Measurements from ENCODE around the gene PRKG1.

The PRKG1 gene

GRCh38 chr10:52279546-52279945, 1205.3 kb downstream of the PRKG1 start:
- DNase-seq (ENCODE audit: low read depth in 1 of 2, low spot score in 1 of 2), result no peak

GRCh38 chr10:52280051-52280450, 1205.8 kb downstream of the PRKG1 start:
- DNase-seq (ENCODE audit: low read depth in 1 of 2, low spot score in 1 of 2), result no peak

DNA sequence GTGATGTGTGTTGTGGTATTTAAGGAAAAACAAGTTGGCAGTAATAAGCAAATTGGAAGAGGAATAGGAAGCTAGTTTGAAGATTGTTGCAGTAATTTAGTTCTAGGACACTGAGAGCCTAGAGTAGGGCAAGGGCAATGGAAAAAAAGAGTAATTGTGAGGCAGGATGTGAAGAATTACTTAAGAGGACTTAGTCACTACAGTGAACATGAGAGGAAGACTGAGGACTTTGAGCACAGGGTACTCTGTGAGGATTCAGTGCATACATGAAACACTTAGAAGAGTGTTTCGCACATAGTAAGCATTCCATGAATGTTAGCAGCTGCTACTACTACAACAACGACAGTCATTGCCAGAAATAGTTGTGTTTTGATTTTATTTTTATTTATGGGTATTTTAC, 1208.9 kb downstream of the PRKG1 start:
- no peak for DNase-seq (ENCODE audit: low read depth in 1 of 2, low spot score in 1 of 2)

DNA sequence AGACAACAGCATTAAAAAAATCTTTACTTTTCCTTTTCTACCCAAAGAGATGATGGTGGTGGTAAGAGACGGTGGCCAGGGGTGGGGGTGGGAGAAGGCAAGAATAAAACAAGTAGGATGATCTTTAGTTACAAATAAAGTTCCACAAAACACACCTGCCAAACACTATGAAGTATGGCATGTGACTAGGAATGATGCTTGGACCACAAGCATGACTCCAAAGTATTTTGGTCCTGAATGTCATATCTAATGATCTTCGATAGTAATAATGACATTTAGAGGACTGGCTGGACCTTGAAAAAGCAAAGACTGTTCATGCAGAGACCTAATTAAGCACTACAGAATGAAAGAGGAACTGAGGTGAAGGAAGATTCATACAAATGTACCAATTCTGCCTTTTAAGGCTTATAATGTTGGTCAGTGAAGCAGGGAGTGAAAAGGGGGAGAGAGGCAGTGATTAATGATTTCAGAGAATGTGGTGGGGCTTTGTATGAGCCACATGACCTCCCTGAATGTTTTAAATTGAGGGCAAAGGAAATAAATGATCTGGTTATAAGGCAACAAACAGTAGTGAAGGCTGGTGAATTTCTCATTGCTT, 1210.2 kb downstream of the PRKG1 start:
- no peak for DNase-seq (ENCODE audit: low read depth in 1 of 2, low spot score in 1 of 2)

DNA sequence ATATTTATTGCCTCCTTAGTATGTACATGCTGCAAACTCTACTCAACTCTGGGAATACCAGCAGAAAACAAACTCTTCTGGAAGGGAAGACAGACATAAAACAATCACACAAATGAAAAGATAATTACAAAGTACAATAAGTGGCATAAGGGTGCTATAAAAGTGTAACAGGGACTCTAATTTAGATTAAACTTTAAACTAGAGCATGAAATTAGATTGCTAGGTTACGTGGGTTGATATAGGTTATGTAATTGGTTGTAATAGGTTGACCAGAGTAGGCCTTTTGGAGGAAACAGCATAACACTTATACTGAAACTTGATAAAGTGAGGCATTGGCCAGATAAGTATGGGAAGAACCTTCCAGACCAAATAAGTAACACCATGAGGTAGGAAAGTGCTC, 1213.6 kb downstream of the PRKG1 start:
- DNase-seq (ENCODE audit: low read depth in 1 of 2, low spot score in 1 of 2), result no peak

- no peak for DNase-seq (ENCODE audit: low read depth in 1 of 2, low spot score in 1 of 2)
Observed at GRCh38 chr10:52297747-52298146, 1223.5 kb downstream of the PRKG1 start.

DNA sequence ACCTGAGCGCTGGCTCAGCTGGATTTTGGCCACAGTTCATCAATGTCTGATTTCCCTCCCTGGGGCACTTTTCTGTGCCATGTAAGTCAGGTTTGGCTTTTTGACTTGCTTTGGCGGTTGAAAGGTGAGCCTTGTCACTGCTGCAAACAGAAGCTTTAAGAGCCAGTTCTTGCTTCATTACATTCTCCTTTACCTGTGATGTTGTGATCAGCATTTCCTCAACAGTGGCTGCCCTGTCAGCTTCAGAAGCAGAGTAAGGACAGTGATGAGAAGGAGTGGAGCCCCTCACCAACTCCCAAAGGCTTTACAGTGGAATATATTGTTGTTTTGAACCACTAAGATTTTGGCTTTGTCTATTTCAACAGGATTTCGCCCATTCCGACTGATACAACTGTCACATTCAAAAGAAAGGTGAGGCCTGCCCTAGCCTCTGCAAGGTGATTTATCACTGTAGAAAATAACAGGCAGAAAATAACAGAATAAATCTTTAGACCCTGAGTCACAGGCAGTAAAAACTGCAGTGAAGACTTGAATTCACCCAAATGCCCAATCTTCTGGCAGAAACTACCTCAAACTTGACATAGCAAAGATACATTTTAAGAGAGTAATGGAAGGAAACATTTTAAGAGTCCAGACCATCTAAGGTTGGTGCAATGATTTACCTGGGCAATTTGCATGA, 1226.5 kb downstream of the PRKG1 start:
- DNase-seq (ENCODE audit: low read depth in 1 of 2, low spot score in 1 of 2), result no peak

GRCh38 chr10:52308251-52309031, 1234.2 kb downstream of the PRKG1 start:
- DNase-seq (ENCODE audit: low read depth in 1 of 2, low spot score in 1 of 2), result no peak

DNA sequence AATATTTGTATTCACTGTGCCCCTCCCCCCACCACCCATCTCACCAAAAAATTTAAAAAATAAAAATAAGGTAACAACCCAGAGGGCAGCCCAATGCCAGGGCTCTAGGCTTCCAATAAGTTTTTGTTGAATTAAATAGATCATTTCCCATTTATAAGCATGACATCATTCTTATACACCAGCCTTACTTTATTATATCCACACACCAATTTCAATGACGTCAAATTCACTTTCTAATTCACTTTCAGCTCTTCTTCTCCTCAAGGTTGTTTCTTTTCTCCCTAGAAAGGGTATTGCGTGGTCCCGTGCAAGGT, 1238.6 kb downstream of the PRKG1 start:
- no peak for DNase-seq (ENCODE audit: low read depth in 1 of 2, low spot score in 1 of 2)

- no peak for DNase-seq (ENCODE audit: low read depth in 1 of 2, low spot score in 1 of 2)
Observed at GRCh38 chr10:52313256-52313932, 1239.1 kb downstream of the PRKG1 start.

GRCh38 chr10:52313933-52314821, 1239.9 kb downstream of the PRKG1 start, which contains the start of gene DKK1:
DKK1 (plus strand) TSS chr10:52314281; CDS start chr10:52314435, 154 bp downstream.
- no peak for DNase-seq (ENCODE audit: low read depth in 1 of 2, low spot score in 1 of 2)

DNA sequence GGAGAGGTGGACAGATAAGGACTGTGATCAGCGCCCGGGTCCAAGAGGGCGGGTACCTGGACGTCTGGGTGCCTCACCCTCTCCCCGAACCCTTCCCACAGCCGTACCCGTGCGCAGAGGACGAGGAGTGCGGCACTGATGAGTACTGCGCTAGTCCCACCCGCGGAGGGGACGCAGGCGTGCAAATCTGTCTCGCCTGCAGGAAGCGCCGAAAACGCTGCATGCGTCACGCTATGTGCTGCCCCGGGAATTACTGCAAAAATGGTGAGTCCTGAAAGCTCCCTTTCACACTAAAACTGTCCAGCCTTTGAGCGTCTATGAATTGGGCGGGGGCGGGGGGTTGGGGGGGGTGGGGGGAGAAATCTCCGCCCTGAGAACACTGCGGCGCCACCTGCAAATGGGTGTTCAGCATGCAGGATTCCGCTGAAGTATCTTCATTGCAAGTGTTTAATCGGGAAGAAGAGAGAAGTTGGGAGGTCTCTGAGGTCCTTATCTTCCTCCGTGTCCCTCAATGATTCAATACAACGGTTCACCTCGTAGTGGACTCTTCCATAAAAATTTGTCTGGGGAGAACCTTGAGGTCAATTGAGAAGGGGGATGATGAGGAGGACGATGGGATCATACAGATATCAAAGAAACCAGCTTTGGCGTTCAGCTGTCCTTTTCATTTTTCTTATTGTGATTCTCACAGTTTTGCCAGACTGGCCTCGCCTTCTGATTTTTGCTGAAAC, 1240.7 kb downstream of the PRKG1 start:
- no peak for DNase-seq (ENCODE audit: low read depth in 1 of 2, low spot score in 1 of 2)

DNA sequence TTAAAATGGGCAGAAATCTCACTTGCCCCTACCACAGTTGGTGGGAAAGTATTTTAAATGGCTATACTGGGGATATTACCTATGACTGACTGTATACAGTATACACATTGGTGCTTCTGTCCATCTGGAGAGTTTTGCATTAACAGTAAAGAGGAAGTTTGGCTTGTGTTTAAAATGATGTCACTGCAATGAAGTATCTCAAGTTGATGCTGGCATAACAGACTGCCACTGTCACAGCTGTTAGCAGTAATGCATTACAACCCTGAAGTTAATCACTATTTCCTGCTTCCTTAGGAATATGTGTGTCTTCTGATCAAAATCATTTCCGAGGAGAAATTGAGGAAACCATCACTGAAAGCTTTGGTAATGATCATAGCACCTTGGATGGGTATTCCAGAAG, 1241.7 kb downstream of the PRKG1 start:
- DNase-seq (ENCODE audit: low read depth in 1 of 2, low spot score in 1 of 2), result no peak

- DNase-seq (ENCODE audit: low read depth in 1 of 2, low spot score in 1 of 2), result no peak
Observed at GRCh38 chr10:52316500-52316899, 1242.2 kb downstream of the PRKG1 start.

DNA sequence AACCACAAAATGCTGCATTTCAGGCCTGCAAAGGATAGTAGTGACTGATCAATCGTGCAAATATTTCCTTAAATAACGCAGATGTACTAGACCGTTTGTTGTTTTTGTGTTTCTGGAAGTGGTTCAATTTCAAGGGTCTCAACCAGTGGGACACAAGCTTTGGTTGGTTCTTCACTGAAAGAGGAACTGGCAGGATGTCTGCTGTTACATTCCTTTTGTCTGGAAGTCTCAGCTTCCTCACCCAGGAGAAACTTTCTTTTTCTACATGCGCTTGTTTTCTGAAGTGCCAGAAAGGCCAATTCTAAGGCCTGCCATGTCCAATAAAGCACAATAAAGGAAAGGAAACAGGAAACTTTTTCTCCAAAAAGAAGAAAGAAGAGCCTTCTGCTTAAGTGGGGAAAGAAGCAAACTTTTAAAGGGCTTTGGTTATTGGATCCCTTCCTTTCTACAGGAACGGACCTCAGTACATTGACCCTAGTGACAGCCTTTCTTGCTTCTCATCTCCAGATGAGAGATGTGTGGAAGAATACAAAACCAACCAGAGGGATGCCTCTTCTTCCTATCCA, 1243.9 kb downstream of the PRKG1 start:
- no peak for DNase-seq (ENCODE audit: low read depth in 1 of 2, low spot score in 1 of 2)

DNA sequence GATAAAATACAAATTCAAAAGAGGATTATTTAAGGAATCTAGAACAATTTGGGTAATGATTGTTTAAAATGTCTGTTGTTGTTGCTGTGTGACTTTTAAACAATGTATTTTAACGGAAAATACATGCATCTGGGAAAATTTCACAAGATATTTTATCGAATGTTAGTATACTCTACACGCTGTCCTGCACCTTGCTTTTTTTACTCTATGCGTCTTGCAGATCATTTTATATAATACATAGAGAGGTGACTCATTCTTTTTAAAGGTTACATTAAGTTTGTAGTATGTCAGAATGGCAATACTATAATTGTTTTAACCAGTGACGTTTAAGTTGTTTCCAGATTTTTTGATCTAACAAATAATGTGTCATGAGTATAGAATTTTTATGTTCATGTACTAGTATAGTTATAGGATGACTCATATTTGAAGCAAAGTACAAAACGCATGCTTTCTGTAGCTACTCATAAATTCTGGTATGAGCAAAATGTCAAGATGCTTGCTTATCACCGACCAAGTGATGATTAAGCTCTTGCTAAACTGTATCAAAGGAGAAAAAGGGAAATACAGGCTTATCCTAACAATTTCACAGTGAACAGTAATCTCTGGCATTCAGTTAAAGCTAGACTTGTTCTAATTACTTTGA, 1244.7 kb downstream of the PRKG1 start:
- no peak for DNase-seq (ENCODE audit: low read depth in 1 of 2, low spot score in 1 of 2)

DNA sequence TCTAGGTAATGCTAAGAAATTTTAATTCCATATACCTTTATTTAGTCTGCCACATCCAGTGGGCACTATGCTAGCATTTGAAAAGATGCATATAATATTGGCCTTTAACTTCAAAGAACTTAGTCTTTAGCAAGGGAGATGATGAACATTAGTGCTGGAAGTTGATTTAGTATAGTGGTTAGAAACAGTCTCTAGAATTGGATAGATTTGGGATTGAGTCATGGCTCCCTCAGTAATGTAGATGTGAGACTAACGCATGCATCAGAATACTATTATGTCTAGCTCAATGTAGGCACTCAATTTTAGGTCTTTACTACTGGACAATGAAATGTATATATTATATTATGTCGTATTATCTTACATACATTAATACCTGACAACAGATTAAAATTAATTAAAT, 1245.6 kb downstream of the PRKG1 start:
- DNase-seq (ENCODE audit: low read depth in 1 of 2, low spot score in 1 of 2), result no peak

DNA sequence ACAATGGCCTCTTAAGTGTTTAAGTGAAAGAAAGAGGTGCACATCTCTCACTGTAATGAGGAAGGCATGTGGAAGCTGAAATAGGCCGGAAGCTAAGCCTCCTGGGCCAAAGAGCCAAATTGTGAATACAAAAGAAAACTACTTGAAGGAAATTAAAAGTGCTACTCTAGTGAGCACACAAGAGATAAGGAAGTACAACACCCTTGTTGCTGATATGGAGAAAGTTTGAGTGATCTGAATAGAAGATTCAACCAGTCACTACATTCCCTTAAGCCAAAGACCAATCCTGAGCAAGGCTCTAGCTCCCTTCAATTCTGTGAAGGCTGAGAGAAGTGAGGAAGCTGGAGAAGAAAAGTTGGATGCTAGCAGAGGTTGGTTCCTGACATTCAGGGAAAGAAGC, 1248.0 kb downstream of the PRKG1 start:
- no peak for DNase-seq (ENCODE audit: low read depth in 1 of 2, low spot score in 1 of 2)

DNA sequence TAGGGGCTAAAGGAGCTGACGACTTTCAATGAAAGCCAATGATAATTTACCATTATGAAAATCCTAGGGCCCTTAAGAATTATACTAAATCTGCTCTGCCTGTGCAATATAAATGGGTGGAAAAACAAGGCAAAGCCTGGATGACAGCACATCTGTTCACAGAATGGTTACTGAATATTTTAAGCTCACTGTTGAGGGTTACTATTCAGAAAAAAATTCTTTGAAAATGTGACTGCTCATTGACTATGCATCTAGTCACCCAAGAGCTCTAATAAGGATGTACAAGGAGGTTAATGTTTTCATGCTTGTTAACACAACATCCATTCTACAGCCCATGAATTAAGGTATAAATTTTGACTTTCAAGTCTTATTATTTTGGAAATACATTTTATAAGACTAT, 1248.6 kb downstream of the PRKG1 start:
- no peak for DNase-seq (ENCODE audit: low read depth in 1 of 2, low spot score in 1 of 2)

Measured in activated CD4-positive, alpha-beta T cell treated with anti-CD3 and anti-CD28 coated beads, Interleukin-2, amount 50 U/mL, for 24 hours (primary cell).